GM12873 (cell line): ENCODE results near the gene ZNF385B.

ENCODE experiments used
- TF ChIP-seq, protein P1 (sequence below): IDR thresholded peaks from 2 replicates; pipeline ENCODE4 v1.5.1; 2012; ENCODE audit warnings: low read depth, mild to moderate bottlenecking, moderate library complexity, low read length, control low read depth; ENCODE audit not compliant: insufficient read depth; ENCODE audit errors: missing control alignments

The ZNF385B gene

DNA sequence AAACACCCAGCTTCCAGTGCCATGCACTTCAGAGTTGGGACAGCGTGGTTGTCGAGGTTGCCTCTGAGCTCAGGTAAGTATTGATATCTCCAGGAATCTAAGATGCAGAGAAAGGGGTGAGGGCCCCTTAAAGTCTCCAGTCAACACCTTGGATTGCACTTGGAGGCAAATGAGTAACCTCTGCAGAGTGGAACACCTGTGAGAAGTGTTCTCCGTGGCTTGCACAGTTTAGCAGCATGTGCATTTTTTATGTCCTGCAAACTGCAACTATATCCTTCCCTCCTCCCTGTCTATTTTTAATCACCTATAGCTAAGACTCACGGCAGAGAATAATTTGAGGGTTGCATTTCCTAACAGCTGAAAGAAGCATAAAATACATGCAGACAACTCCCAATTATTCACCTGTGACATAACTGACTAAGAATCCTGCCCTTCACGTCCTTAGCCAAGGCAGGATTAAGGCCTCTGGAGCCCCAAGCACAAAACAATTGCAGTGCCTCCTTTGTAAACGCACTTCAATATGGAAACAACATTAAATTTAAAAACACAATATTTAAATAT, 1.6 kb upstream of the ZNF385B start:
- TF ChIP-seq, protein P1, sequence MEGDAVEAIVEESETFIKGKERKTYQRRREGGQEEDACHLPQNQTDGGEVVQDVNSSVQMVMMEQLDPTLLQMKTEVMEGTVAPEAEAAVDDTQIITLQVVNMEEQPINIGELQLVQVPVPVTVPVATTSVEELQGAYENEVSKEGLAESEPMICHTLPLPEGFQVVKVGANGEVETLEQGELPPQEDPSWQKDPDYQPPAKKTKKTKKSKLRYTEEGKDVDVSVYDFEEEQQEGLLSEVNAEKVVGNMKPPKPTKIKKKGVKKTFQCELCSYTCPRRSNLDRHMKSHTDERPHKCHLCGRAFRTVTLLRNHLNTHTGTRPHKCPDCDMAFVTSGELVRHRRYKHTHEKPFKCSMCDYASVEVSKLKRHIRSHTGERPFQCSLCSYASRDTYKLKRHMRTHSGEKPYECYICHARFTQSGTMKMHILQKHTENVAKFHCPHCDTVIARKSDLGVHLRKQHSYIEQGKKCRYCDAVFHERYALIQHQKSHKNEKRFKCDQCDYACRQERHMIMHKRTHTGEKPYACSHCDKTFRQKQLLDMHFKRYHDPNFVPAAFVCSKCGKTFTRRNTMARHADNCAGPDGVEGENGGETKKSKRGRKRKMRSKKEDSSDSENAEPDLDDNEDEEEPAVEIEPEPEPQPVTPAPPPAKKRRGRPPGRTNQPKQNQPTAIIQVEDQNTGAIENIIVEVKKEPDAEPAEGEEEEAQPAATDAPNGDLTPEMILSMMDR = no peak

DNA sequence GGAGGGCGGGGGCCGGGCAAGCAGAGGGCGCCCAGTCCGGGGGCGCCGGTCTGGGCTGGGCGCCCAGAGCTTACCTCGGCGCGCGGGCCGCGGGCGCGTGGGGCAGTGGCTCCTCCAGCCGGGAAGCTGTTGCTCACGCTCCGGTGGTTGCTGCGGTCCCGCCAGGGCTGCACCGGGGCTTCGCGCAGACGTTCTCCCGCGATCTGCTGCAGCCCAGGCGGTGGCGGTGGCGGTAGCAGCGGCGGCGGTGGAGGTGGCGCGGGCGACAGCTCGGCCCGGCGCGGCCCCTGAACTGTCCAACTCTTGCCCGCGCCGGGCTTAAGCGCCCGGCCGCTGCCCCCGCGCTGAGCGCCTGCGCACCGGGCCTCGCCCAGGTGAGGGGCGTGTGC, 391 bp downstream of the ZNF385B start:
- TF ChIP-seq, protein P1 = no peak

DNA sequence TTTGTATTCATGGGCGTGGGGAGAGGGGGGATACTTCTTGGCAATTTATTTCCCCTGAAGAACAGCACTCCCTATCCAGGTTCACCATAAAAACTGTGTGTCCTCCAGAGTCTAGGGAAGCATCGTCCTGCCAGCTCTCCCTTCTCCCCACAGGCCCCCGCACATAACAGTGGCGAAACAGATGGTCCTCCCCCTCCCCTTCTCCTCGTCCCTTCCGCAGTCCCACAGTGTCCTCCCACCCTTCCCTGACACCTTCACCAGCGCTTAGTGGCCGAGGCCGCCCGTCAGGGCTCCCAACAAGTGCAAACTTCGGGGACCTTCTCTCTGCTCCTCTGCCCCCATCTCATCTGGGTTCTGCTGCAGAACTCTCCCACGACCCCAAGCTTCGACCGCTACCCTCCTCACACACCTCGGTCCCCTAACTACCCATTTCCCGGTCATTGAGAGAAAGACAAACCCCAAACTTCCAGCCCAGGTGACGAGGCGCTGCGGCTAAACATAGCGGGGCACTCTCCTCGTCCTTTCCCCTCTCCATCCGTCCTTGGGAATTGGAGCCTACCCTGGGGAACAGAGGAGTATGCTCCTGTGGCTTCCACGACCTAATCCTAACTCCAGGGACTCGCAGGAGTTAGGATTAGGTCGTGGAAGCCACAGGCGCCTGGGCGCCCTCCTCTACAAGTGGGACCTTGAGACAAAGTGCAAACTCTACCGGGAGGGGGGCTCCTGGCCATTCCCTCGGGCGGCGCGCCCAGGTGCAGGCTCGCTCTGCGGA, 971 bp downstream of the ZNF385B start:
- TF ChIP-seq, protein P1 = no peak

DNA sequence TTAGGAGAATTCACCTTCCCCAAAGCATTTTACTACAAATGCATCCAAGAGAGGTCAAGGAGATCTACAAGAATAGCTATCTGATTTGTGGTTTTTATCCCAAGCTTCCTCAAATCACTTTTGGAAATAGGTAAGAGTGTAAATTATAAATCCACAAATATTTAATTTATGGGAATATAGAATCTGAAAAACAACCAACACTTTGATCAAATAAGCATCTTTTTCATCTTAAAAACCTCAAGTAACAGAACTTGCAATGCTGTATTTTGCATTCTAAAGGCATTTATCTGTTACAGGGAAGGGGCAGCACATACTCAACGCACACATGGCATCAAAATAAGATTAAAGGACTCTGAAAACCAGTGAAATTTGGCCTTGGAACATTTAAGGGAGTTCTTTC, 1.9 kb downstream of the ZNF385B start:
- TF ChIP-seq, protein P1 = no peak

DNA sequence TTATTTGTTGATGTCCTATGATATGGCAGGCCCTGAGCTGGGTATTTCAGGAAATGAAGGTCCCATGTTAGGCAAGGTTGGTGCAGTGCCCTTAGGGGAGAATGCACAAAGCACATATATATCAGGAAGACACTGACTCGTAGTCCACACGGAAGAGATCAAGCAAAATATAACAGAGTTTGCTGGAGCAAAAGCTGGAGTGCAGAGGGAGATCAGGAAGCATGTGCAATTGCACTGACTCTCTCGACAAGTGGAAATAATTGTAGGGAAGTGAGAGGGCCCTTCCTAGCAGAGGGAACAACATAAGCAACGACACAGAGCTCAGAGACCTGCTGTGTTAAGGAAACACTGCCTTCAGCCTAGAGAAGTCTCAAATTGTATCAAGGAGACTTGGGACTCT, 4.2 kb downstream of the ZNF385B start:
- TF ChIP-seq, protein P1 = no peak

DNA sequence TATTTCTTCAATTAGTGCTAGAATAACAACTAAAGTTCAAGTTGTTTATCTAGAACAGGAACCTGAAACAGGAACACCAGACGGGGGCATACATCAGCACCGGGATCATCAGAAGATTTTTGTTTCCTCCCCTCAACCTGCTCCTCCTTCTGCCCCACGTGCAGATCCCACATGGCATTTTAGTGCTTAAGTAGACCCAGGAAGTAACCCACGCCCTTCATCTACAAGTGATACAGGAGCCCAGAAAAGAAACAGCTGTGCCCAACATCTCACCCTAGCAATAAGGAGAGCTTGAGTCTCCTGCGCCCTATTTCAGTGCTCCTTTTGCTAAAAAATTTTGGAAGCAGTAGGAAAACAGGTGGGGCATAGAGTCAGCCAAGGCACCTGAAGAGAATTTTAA, 5.2 kb downstream of the ZNF385B start:
- TF ChIP-seq, protein P1 = no peak

DNA sequence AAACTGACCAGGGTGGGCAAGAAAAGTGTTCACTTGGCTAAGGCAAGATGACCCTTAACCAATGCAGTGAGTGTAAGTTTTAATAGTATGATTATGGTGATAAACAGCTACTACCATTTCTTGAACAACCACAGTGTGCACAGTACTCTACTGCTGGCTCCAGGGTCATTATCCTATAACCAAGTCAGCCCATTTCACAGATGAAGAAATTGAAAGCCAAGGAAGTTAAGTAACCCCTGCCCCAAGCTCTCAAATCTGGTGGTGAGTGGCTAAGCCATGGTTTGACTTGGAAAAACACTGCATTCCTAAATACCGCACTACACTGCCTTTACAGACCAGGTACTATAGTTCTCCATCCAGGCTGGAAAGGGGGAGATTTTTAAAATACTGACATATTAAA, 5.7 kb downstream of the ZNF385B start:
- TF ChIP-seq, protein P1 = no peak
